Spinal cord (tissue), 10 donors: ENCODE data around the gene CCDC110. TPM values are rescaled to one million over a fixed set of nuclear protein-coding genes. Genes with fewer than 3 reads are reported as not detected.

Source experiments
- DNase-seq, 6 donors: peaks; one replicate each; pipeline versions ENCODE4 v3.0.0 to v3.0.0-alpha.2; 2013 to 2015; ENCODE audit warnings: low spot score in 6 of 6, low read depth in 4 of 6
- H3K27ac ChIP-seq: one replicate; pipeline ENCODE4 v1.5.1; 2013; ENCODE audit warnings: low read depth, low read length, control low read depth
- H3K27me3 ChIP-seq: one replicate; pipeline ENCODE4 v1.6.1; 2013; ENCODE audit warnings: low read length; ENCODE audit not compliant: control insufficient read depth, insufficient read depth
- H3K36me3 ChIP-seq: one replicate; pipeline ENCODE4 v1.6.1; 2013; ENCODE audit warnings: low read length; ENCODE audit not compliant: control insufficient read depth, insufficient read depth
- H3K4me1 ChIP-seq: one replicate; pipeline ENCODE4 v1.6.1; 2013; ENCODE audit warnings: low read length; ENCODE audit not compliant: control insufficient read depth, insufficient read depth
- H3K4me3 ChIP-seq: one replicate; pipeline ENCODE4 v1.5.1; 2013; ENCODE audit warnings: low read depth, low read length, control low read depth
- H3K9me3 ChIP-seq: one replicate; pipeline ENCODE4 v1.6.1; 2013; ENCODE audit warnings: low read length; ENCODE audit not compliant: control insufficient read depth, insufficient read depth
- WGBS: methylation state at CpG from one replicate; pipeline ENCODE4 v1.1.5; 2013; ENCODE audit warnings: missing lambda C conversion rate; ENCODE audit not compliant: insufficient coverage; 5-methylcytosine and 5-hydroxymethylcytosine counted together
- polyA plus RNA-seq, 2 donors: library from polyadenylated mRNA; unstranded; fragments of 120-200 nt; gene quantifications; one replicate each; pipeline ENCODE4 v1.2.1, GENCODE V29; 2013; ENCODE audit not compliant: insufficient read length in 2 of 2
- total RNA-seq, 2 donors: library from RNA; depleted of rRNA in 1 of 2; stranded (reverse); fragments of 120-200 nt in 1 of 2; fragments of >200 nt in 1 of 2; gene quantifications; one replicate each; pipeline versions ENCODE4 v1.2.3 to v1.2.4, GENCODE V29; 2013 to 2014
- donor health status: healthy.

CCDC110 gene
- total and polyA plus RNA-seq, 4 donors: 2.0 to 4.8 (median 2.6) TPM

DNA sequence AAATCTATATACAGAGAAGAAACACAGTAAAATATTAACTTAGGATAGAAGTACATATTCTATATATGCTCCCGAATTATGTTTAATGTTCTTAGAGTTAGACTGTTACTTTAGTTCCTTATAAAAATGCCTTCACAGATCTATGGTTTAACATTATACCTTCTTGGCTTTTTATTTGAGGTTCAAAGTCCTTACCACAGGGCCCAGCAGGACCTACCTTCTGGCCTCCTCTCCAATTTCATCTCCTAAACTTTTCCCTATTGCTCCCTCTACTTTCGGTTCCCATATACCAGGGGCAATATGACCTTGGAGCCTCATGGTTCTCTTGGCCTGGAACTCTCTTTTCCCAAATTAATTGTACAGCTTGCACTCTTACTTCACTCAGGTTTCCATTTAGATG lies 63.1 kb downstream of the CCDC110 start:
- Histone ChIP-seq H3K4me1 (no peaks in the 10 kb centered on the region), H3K36me3 (peaks cover 36% of the 10 kb centered on the region), H3K4me3 (no peak overlapping the region), H3K27me3 (no peaks in the 10 kb centered on the region), H3K27ac (no peak overlapping the region), H3K9me3 (no peaks in the 10 kb centered on the region)
- WGBS: 100% methylated on average over 1 of the region's 2 CpGs
- DNase-seq: no peak

DNA sequence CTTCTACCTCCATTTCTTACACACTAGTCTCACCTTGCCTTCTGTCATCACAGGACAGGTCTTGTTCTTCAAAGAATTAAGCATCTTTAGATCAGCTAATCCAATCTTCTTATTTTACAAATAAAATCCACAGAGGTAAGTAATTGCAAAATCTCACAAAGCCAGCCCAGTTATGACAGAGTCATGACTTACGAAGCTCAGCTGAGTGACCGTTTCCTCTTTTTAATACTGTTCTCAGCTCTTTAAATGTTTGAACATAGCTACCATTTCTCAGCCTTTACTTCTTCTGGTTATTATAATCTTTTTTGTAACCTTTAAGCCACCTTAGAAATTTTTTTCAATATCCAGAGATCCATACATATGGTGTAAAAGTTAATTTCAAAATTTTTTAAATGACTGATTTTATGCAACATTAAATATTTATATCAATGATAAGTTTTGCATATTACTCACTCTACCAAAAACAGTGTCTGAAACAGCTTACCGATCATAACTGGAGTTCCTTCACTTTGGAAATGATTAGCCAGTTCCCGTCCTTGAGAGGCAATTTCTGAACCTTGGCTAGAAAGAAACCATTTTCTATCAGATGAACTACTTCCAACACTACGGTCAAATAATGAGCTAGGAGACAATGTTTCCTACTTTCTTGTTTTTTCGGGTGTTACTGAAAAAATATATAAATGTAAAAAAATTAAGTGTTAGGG lies 66.1 kb downstream of the CCDC110 start:
- no peak for DNase-seq
- peaks cover 26% of the 10 kb centered on the region for H3K36me3 ChIP-seq
- H3K4me3 ChIP-seq: no peak overlapping the region
- H3K9me3 ChIP-seq: no peaks in the 10 kb centered on the region
- H3K4me1 ChIP-seq: no peaks in the 10 kb centered on the region
- 100% methylated on average over 1 of the region's 6 CpGs for WGBS
- H3K27ac ChIP-seq: no peak overlapping the region
- no peaks in the 10 kb centered on the region for H3K27me3 ChIP-seq

DNA sequence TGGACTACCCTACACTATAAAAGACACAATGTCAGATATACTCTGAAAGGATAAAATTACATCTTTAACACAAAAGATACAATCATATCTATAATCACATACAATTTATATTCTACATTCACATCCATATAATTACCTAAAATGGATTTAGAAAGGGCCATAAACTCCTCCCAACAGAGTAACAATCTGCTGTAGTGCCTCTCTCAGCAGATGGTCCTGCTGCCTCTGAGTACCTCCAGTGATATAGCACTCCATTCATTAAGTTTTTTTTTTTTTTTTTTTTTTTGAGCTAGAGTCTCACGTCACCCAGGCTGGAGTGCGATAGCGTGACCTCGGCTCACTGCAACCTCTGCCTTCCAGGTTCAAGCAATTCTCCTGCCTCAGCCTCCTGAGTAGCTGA lies 67.5 kb downstream of the CCDC110 start:
- H3K36me3 ChIP-seq: peaks cover 25% of the 10 kb centered on the region
- DNase-seq: peak in 2 of 6 donors; percentile 40 to 88
- no peak overlapping the region for H3K4me3 ChIP-seq
- no peaks in the 10 kb centered on the region for H3K9me3 ChIP-seq
- H3K27me3 ChIP-seq: no peaks in the 10 kb centered on the region
- no peak overlapping the region for H3K27ac ChIP-seq
- no peaks in the 10 kb centered on the region for H3K4me1 ChIP-seq
- WGBS: no CpG with 5 or more reads among the region's 4 CpGs

DNA sequence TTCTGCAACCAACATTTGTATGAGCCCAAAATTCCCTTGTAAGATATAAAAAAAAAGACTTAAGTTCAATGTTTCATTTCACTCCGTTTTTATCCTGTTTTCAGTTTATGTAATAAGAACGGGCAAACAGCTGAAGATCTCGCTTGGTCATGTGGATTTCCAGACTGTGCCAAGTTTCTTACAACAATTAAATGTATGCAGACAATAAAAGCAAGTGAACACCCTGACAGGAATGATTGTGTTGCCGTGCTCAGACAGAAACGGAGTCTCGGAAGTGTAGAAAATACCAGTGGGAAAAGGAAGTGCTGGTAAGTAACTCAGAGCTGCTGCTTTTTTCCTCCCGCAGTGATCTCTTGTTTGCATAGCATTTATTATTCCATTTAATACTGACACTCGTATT lies 72.1 kb downstream of the CCDC110 start:
- Histone ChIP-seq H3K27me3 (no peaks in the 10 kb centered on the region), H3K9me3 (no peaks in the 10 kb centered on the region), H3K27ac (no peak overlapping the region), H3K36me3 (peaks cover 13% of the 10 kb centered on the region), H3K4me3 (no peak overlapping the region), H3K4me1 (peaks cover 11% of the 10 kb centered on the region)
- DNase-seq: peak in 1 of 6 donors; percentile 17
- 42% methylated on average over 2 of the region's 8 CpGs for WGBS

DNA sequence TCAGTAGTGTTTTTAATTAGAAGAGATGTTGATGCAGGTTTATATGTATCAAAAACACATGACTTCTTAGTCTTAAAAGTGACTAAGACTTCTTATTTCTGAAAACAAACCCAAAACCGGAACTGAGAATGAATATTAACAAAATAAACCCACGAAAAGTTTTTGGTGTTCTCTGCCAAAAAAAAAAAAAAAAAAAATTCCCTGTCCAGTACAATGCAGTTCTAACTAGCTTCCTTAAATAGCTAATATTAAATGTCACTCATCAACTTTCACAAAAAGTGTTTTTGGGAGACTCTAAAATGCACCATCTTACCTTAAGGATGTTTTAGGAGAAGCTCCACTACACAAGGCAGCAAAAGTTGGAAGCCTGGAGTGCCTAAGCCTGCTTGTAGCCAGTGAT lies 72.9 kb downstream of the CCDC110 start:
- Histone ChIP-seq H3K27ac (no peak overlapping the region), H3K4me3 (no peak overlapping the region), H3K36me3 (peaks cover 5% of the 10 kb centered on the region), H3K9me3 (no peaks in the 10 kb centered on the region), H3K27me3 (no peaks in the 10 kb centered on the region), H3K4me1 (peaks cover 11% of the 10 kb centered on the region)
- WGBS: no CpG with 5 or more reads among the region's 2 CpGs
- no peak for DNase-seq

DNA sequence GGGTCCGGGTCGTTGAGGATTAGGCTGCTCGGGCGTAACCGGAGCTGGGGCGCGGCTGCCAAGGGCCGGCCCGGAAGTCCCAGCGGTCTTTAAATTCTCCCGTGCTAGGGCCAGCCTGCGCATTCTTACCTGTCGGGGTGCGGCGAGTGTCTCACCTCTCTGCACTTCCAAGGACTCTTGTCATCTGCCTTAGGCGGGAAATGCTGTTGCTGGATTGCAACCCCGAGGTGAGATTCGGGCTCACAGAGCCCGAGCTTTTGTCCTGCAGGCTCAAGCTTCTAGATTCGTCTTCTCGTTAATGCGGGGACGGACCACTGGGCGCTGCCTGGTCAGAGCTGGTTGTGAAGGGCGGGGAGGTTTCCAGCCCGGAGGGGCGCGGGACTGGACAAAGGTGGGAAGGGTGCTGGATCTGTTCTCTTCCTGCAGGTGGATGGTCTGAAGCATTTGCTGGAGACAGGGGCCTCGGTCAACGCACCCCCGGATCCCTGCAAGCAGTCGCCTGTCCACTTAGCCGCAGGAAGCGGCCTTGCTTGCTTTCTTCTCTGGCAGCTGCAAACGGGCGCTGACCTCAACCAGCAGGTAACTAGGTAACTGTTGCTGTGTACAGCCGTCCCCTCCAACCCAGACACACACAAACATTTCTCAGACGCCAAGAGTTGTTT lies 74.7 kb downstream of the CCDC110 start, which contains the start of gene ANKRD37:
ANKRD37 (plus strand) TSS at position 118 of the 662 bp plus-strand sequence; CDS start at position 201, 83 bp downstream.
- peak in 4 of 6 donors; percentile 37 to 69 (median 46) for DNase-seq
- 2% methylated on average over 37 of the region's 38 CpGs for WGBS
- Histone ChIP-seq H3K4me1 (peaks cover 11% of the 10 kb centered on the region), H3K4me3 (peak within 1 kb of the TSS; percentile 93), H3K27ac (peak within 1 kb of the TSS; percentile 99), H3K27me3 (no peaks in the 10 kb centered on the region), H3K36me3 (no peaks in the 10 kb centered on the region), H3K9me3 (no peaks in the 10 kb centered on the region)

DNA sequence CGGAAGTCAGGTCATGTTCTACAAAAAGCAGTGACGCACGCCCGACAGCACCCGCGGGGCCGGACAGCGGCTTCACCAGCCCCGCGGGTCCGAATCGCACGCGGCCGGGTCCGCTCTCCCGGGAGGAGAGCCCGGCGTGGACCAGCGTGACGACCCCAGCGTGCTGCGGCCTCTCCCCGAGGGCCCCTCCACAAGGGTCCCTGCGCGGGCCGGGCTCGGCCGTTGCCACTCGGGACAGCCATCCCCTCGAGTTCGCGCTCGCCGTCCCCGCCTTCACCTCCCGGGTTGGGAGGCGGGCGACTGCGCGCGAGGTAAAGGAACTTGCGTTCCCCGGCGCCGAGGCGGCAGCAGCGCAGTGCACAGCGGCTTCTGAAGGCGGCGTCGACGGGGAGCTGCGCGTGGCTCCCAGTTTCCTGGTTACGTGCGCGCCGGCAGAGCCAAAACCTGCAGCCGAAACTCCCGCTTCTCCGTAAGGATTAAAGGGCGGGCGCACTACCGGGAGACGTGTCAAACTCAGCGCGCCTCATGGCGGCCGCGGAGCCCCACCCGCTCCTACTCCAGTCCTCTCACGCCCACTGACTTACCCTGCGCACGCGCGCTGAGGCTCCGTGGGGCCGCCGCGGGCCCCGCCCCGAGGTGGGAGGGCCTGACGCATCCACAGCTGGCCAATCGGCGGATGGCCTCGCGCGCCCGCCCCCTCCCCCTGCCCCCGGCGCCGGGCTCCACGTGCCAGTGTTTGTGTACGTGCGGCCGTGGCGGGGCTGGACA lies 75.4 kb downstream of the CCDC110 start:
- Histone ChIP-seq H3K4me1 (peaks cover 11% of the 10 kb centered on the region), H3K36me3 (no peaks in the 10 kb centered on the region), H3K27ac (peak overlapping the region; percentile 99), H3K4me3 (peak overlapping the region; percentile 93), H3K9me3 (no peaks in the 10 kb centered on the region), H3K27me3 (no peaks in the 10 kb centered on the region)
- WGBS: under 1% methylated on average over 98 of the region's 98 CpGs
- peak; percentile 88 to 99 (median 94) for DNase-seq

DNA sequence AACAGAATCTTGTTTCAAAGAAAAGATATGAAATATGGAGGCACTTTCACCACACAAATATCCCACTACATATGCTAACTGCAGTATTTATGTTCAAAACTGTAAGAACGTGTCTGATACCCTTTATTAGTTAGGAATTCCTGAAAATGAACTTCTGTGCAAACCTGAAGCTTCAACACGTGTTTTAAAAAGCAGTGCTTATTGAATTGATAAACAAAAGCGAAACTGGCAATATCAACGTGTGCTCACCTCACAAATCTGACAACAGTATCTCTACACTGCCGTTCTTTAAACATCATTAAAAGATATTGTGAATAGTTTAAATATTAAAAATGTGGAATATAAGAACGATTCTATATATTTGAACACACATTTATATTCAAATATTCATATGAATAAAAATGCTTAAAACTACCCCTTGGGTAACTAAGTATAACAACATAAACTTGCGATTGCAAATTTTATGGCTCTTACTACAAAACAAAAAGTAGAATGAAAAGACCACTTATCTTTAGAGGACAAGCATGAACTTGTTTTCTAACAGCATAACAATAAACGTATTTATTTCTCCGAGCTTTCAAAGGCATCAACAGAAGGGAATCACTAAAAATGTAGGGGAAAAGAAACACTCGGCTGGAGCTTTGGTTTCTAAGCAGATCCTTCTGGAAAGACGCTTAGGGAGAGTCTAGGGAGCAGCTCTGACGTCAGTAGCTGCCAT lies 76.1 kb downstream of the CCDC110 start, which contains the start of gene LRP2BP:
LRP2BP (minus strand) TSS at position 687 of the 718 bp plus-strand sequence. CDS start 17,738 bp downstream, outside the sequence.
- DNase-seq: peak in 4 of 6 donors; percentile 84 to 97 (median 90)
- no peaks in the 10 kb centered on the region for H3K27me3 ChIP-seq
- H3K4me1 ChIP-seq: peaks cover 11% of the 10 kb centered on the region
- WGBS: 7% methylated on average over 4 of the region's 12 CpGs
- H3K36me3 ChIP-seq: no peaks in the 10 kb centered on the region
- no peaks in the 10 kb centered on the region for H3K9me3 ChIP-seq
- peak within 1 kb of the TSS; percentile 99 for H3K27ac ChIP-seq
- peak within 1 kb of the TSS; percentile 93 for H3K4me3 ChIP-seq
